HepG2 (cell line): Measurements from ENCODE around the gene RHBDF2. TPM values are rescaled to one million over a fixed set of nuclear protein-coding genes. Genes with fewer than 3 reads are reported as not detected.

Source experiments
- CREB1 ChIP-seq, 2 experiments: fragments of 450-650 bp in 1 of 2; IDR thresholded peaks; 2 replicates each; pipeline ENCODE4 v1.6.1; 2016 to 2017; ENCODE audit warnings: control low read depth in 1 of 2, mild to moderate bottlenecking in 1 of 2, missing compliant biosample characterization in 1 of 2, missing genetic modification characterization in 1 of 2
- GATAD1 ChIP-seq: IDR thresholded peaks from 2 replicates; pipeline ENCODE4 v1.6.1; 2016; ENCODE audit warnings: missing genetic modification reagents, missing compliant biosample characterization
- HMGXB3 ChIP-seq: sonication (generic); formaldehyde crosslinking; IDR thresholded peaks from 2 replicates; pipeline ENCODE4 v1.4.0; 2020; ENCODE audit warnings: missing genetic modification reagents, borderline replicate concordance
- KDM1A ChIP-seq: IDR thresholded peaks from 2 replicates; pipeline ENCODE4 v1.6.1; 2016; ENCODE audit warnings: missing compliant biosample characterization
- KDM5A ChIP-seq: fragments of 200-600 bp; sonication (generic); IDR thresholded peaks from 2 replicates; pipeline ENCODE4 v1.7.0; 2018; ENCODE audit warnings: antibody characterized with exemption, mild to moderate bottlenecking, low read length, borderline replicate concordance
- MYNN ChIP-seq: sonication (generic); formaldehyde crosslinking; IDR thresholded peaks from 2 replicates; pipeline ENCODE4 v1.4.0; 2020; ENCODE audit warnings: mild to moderate bottlenecking, low read depth, missing genetic modification reagents
- NCOA2 ChIP-seq: sonication (generic); formaldehyde crosslinking; IDR thresholded peaks from 2 replicates; pipeline ENCODE4 v1.8.0; 2022; ENCODE audit warnings: inconsistent platforms
- NR2C2 ChIP-seq: sonication (generic); formaldehyde crosslinking; IDR thresholded peaks from 2 replicates; pipeline ENCODE4 v1.4.0; 2020; ENCODE audit warnings: missing genetic modification reagents, mild to moderate bottlenecking, moderate library complexity, borderline replicate concordance
- PHB2 ChIP-seq: fragments of 450-650 bp; IDR thresholded peaks from 2 replicates; pipeline ENCODE4 v1.6.1; 2018; ENCODE audit not compliant: partially characterized antibody
- PITX1 ChIP-seq: sonication (generic); formaldehyde crosslinking; IDR thresholded peaks from 2 replicates; pipeline ENCODE4 v1.5.1; 2020; ENCODE audit warnings: mild to moderate bottlenecking, missing genetic modification reagents
- PLSCR1 ChIP-seq: sonication (generic); formaldehyde crosslinking; IDR thresholded peaks from 2 replicates; pipeline ENCODE4 v1.5.0; 2020; ENCODE audit warnings: missing genetic modification reagents, mild to moderate bottlenecking, borderline replicate concordance
- POLR2A ChIP-seq, 2 experiments: IDR thresholded peaks; 2 replicates each; pipeline ENCODE4 v1.6.1; 2011; ENCODE audit warnings: low read depth in 2 of 2, low read length in 2 of 2, mild to moderate bottlenecking in 1 of 2, moderate library complexity in 1 of 2; ENCODE audit not compliant: insufficient read depth in 1 of 2
- SIX4 ChIP-seq: sonication (generic); formaldehyde crosslinking; IDR thresholded peaks from 2 replicates; pipeline ENCODE4 v1.4.0; 2020; ENCODE audit warnings: missing genetic modification reagents
- USF2 ChIP-seq, 2 experiments: sonication (generic) in 1 of 2; formaldehyde crosslinking in 1 of 2; IDR thresholded peaks; 2 replicates each; pipeline versions ENCODE4 v1.5.1 to v1.6.1; 2011 to 2020; ENCODE audit warnings: borderline replicate concordance in 1 of 2, low read depth in 1 of 2, low read length in 1 of 2, mild to moderate bottlenecking in 1 of 2, missing genetic modification reagents in 1 of 2, moderate library complexity in 1 of 2
- ZBTB21 ChIP-seq: sonication (generic); formaldehyde crosslinking; IDR thresholded peaks from 2 replicates; pipeline ENCODE4 v1.4.0; 2020; ENCODE audit warnings: missing genetic modification reagents
- ZIK1 ChIP-seq: sonication (generic); formaldehyde crosslinking; IDR thresholded peaks from 2 replicates; pipeline ENCODE4 v1.5.0; 2020; ENCODE audit warnings: mild to moderate bottlenecking, low read depth, missing genetic modification reagents, borderline replicate concordance
- ZNF746 ChIP-seq: sonication (generic); formaldehyde crosslinking; IDR thresholded peaks from 2 replicates; pipeline ENCODE4 v1.8.0; 2022; ENCODE audit warnings: mild to moderate bottlenecking, missing genetic modification reagents
- ZNF75D ChIP-seq: sonication (generic); formaldehyde crosslinking; IDR thresholded peaks from 2 replicates; pipeline ENCODE4 v1.8.1; 2023; ENCODE audit warnings: missing genetic modification reagents, mild to moderate bottlenecking, borderline replicate concordance
- ZNF792 ChIP-seq: IDR thresholded peaks from 2 replicates; pipeline ENCODE4 v1.6.1; 2016
- polyA plus RNA-seq, 8 experiments: library from polyadenylated mRNA; depleted of rRNA in 3 of 8; stranded (reverse) in 7 of 8; unstranded in 1 of 8; fragments of >200 nt; fragmentation: Illumina TruSeq in 4 of 8; extraction: Trizol in 4 of 8; gene quantifications; 2 replicates each; pipeline versions ENCODE4 v1.2.1 to v1.2.3, GENCODE V29; 2011 to 2016; ENCODE audit warnings: low read depth in 4 of 8, missing spikeins in 1 of 8, mixed read lengths in 1 of 8; ENCODE audit not compliant: insufficient read depth in 1 of 8
- total RNA-seq, 5 experiments: library from RNA; depleted of rRNA; stranded (reverse); fragments of >200 nt; fragmentation: Illumina TruSeq; extraction: Trizol; gene quantifications; 2 replicates each; pipeline ENCODE4 v1.2.3, GENCODE V29; 2016; ENCODE audit warnings: low read depth in 1 of 5
- TF ChIP-seq, protein P1 (sequence below): IDR thresholded peaks from 2 replicates; pipeline ENCODE4 v1.6.1; 2016; ENCODE audit warnings: missing biosample characterization, missing genetic modification reagents, low read depth

The RHBDF2 gene
- total and polyA plus RNA-seq, 2 of the 13 experiments (the other 11 are each of a cell fraction or from before 2014, with no cell fraction given) = 7.8 to 24.2 TPM

- TF ChIP-seq USF2 (IDR thresholded peaks at IDR 0.05; ENCODE audit: low read depth, low read length) (no peak), USF2 (CRISPR knock-in tag; IDR thresholded peaks at IDR 0.05; ENCODE audit: borderline replicate concordance) (no peak), ZNF75D (CRISPR knock-in tag) (no peak), ZIK1 (CRISPR knock-in tag) (no peak), SIX4 (CRISPR knock-in tag) (no peak), ZNF792 (CRISPR knock-in tag) (no peak), NCOA2 (CRISPR knock-in tag) (0 out of 2 replicates have a peak, but pooled peaks have one; percentile 5), ZNF746 (no peak), HMGXB3 (CRISPR knock-in tag) (no peak), KDM5A (no peak), PLSCR1 (CRISPR knock-in tag) (no peak), NR2C2 (no peak), CREB1 (IDR thresholded peaks at IDR 0.05) (no peak), CREB1 (CRISPR knock-in tag; IDR thresholded peaks at IDR 0.05) (no peak), KDM1A (no peak), PHB2 (no peak), ZBTB21 (no peak), PITX1 (no peak), MYNN (CRISPR knock-in tag) (0 out of 2 replicates have a peak, but pooled peaks have one; percentile 3), POLR2A (IDR thresholded peaks at IDR 0.05; ENCODE audit: insufficient read depth in 1 of 2, low read depth in 2 of 2, low read length in 2 of 2) (no peak), GATAD1 (no peak)
- TF ChIP-seq, protein P1, sequence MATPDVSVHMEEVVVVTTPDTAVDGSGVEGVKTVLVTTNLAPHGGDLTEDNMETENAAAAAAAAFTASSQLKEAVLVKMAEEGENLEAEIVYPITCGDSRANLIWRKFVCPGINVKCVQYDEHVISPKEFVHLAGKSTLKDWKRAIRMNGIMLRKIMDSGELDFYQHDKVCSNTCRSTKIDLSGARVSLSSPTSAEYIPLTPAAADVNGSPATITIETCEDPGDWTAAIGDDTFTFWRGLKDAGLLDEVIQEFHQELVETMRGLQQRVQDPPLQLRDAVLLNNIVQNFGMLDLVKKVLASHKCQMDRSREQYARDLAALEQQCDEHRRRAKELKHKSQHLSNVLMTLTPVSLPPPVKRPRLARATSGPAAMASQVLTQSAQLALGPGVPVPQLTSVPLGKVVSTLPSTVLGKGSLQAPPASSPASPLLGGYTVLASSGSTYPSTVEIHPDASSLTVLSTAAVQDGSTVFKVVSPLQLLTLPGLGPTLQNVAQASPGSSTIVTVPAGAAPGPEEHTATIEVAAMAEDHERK (CRISPR knock-in tag) = no peak
These were observed 47.8 kb downstream of the RHBDF2 start (continued) for GRCh38 chr17:76453431-76453743.
